ENCODE results near the gene PSME1. TPM values are rescaled to one million over a fixed set of nuclear protein-coding genes. Genes with fewer than 3 reads are reported as not detected.
A peak's percentile ranks its signal among the peaks of the same experiment; 100 is the strongest.

Gene PSME1
- polyA plus RNA-seq, 1 donor (not counting 4 experiments of a cell fraction or from before 2014, with no cell fraction given): 75.1 TPM

- dilution Hi-C loops (cut with MboI; ENCODE audit: extremely low pct_ligation_motif_present, low sequenced_read_pairs): no loop called here
- Histone ChIP-seq H3K9me3 (ENCODE audit: control insufficient read depth, low read depth, low read length) (no peaks in the 10 kb centered on the region), H3K79me2 (ENCODE audit: control insufficient read depth, insufficient read depth, low read length) (no peaks in the 10 kb centered on the region), H2AFZ (ENCODE audit: control insufficient read depth, low read length) (peak overlapping the region; percentile 72), H3K27me3 (ENCODE audit: control insufficient read depth, extremely low read depth, insufficient read depth, low read length) (no peaks in the 10 kb centered on the region), H3K27ac (ENCODE audit: control insufficient read depth, insufficient read depth, low read length) (peak overlapping the region; percentile 97), H3K9ac (ENCODE audit: control insufficient read depth, extremely low read depth, insufficient read depth, low read length) (peak overlapping the region; percentile 90), H3K9me1 (ENCODE audit: control insufficient read depth, extremely low read depth, insufficient read depth, low read length) (no peaks in the 10 kb centered on the region), H3K4me2 (ENCODE audit: control insufficient read depth, extremely low read depth, insufficient read depth, low read depth, low read length) (peak overlapping the region; percentile 71), H4K20me1 (ENCODE audit: control insufficient read depth, extremely low read depth, insufficient read depth, low read length) (no peaks in the 10 kb centered on the region), H3K4me3 (ENCODE audit: control insufficient read depth in 2 of 3, extremely low read depth in 1 of 3, insufficient read depth in 2 of 3, low read depth in 1 of 3, low read length in 3 of 3) (peak overlapping the region; percentile 67 to 84 (median 68)), H3K4me1 (ENCODE audit: control insufficient read depth, extremely low read depth, insufficient read depth, low read length) (peaks cover 21% of the 10 kb centered on the region), H3K36me3 (ENCODE audit: control insufficient read depth in 2 of 2, extremely low read depth in 1 of 2, insufficient read depth in 2 of 2, low read length in 2 of 2) (peaks cover 0 to 10% of the 10 kb centered on the region in 2 experiments)
- TF ChIP-seq, protein P1, sequence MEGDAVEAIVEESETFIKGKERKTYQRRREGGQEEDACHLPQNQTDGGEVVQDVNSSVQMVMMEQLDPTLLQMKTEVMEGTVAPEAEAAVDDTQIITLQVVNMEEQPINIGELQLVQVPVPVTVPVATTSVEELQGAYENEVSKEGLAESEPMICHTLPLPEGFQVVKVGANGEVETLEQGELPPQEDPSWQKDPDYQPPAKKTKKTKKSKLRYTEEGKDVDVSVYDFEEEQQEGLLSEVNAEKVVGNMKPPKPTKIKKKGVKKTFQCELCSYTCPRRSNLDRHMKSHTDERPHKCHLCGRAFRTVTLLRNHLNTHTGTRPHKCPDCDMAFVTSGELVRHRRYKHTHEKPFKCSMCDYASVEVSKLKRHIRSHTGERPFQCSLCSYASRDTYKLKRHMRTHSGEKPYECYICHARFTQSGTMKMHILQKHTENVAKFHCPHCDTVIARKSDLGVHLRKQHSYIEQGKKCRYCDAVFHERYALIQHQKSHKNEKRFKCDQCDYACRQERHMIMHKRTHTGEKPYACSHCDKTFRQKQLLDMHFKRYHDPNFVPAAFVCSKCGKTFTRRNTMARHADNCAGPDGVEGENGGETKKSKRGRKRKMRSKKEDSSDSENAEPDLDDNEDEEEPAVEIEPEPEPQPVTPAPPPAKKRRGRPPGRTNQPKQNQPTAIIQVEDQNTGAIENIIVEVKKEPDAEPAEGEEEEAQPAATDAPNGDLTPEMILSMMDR (optimal IDR thresholded peaks at IDR 0.05 in 1 of 3, IDR thresholded peaks at IDR 0.05 in 1 of 3, conservative IDR thresholded peaks at IDR 0.05 in 1 of 3; ENCODE audit: extremely low read depth in 1 of 3, insufficient read depth in 2 of 3, low read length in 3 of 3): no peak
- no peak for DNase-seq (ENCODE audit: low read depth, low spot score)
- no peak for FAIRE-seq
Measured at GRCh38 chr14:24113379-24113800, 22.6 kb upstream of the PSME1 start.

DNA sequence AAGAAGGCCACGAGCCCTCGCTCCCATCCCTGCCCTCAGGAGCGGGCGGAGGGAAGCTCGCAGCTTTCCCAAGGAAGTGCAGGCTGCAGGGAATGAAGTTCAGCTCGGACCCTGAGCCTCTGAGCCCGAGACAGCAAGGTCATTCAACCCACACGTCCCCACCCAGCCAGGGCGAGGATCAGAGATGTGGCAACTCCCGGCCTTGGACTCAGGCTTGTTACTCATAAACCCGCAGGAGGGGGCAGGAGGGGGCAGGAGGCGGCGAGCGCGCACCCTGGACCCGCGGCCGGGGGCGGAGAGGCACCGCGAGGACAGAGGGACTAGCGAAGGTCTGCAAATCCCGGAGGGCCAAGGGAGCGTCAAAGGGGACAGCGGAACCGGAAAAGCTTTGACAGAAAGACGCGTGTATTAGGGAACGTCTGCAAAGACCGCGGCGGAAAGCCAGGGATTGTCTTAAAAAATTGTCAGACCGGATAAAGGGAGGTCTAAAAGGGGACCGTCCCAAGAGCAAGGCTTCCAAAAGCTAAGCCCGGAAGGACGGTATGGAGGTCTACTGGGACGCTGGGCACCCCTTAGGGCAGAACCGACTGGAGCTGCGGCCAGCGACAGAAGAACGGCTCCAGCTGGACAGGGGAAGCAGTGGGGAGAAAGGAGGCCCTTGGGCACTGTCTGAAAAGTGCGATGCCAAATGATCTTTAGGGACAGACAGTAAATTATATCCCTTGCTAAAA is 22.0 kb upstream of the PSME1 start:
- H3K9ac ChIP-seq (ENCODE audit: control insufficient read depth, extremely low read depth, insufficient read depth, low read length): peak overlapping the region; percentile 90
- peaks cover 5 to 16% of the 10 kb centered on the region in 2 experiments for H3K36me3 ChIP-seq (ENCODE audit: control insufficient read depth in 2 of 2, extremely low read depth in 1 of 2, insufficient read depth in 2 of 2, low read length in 2 of 2)
- no peaks in the 10 kb centered on the region for H3K27me3 ChIP-seq (ENCODE audit: control insufficient read depth, extremely low read depth, insufficient read depth, low read length)
- no peaks in the 10 kb centered on the region for H3K79me2 ChIP-seq (ENCODE audit: control insufficient read depth, insufficient read depth, low read length)
- TF ChIP-seq, protein P1 (optimal IDR thresholded peaks at IDR 0.05 in 1 of 3, IDR thresholded peaks at IDR 0.05 in 1 of 3, conservative IDR thresholded peaks at IDR 0.05 in 1 of 3; ENCODE audit: extremely low read depth in 1 of 3, insufficient read depth in 2 of 3, low read length in 3 of 3): no peak
- no peak for TF ChIP-seq EZH2 (IDR thresholded peaks at IDR 0.05; ENCODE audit: low read length)
- peak overlapping the region; percentile 97 for H3K27ac ChIP-seq (ENCODE audit: control insufficient read depth, insufficient read depth, low read length)
- peak overlapping the region; percentile 71 for H3K4me2 ChIP-seq (ENCODE audit: control insufficient read depth, extremely low read depth, insufficient read depth, low read depth, low read length)
- dilution Hi-C loops (cut with MboI; ENCODE audit: extremely low pct_ligation_motif_present, low sequenced_read_pairs): no loop called here
- H3K4me1 ChIP-seq (ENCODE audit: control insufficient read depth, extremely low read depth, insufficient read depth, low read length): peaks cover 17% of the 10 kb centered on the region
- FAIRE-seq (no peak), DNase-seq (ENCODE audit: low read depth, low spot score) (peak; percentile 44)
- no peaks in the 10 kb centered on the region for H4K20me1 ChIP-seq (ENCODE audit: control insufficient read depth, extremely low read depth, insufficient read depth, low read length)
- H3K9me3 ChIP-seq (ENCODE audit: control insufficient read depth, low read depth, low read length): no peaks in the 10 kb centered on the region
- peak overlapping the region; percentile 67 to 84 (median 68) for H3K4me3 ChIP-seq (ENCODE audit: control insufficient read depth in 2 of 3, extremely low read depth in 1 of 3, insufficient read depth in 2 of 3, low read depth in 1 of 3, low read length in 3 of 3)
- H3K9me1 ChIP-seq (ENCODE audit: control insufficient read depth, extremely low read depth, insufficient read depth, low read length): no peaks in the 10 kb centered on the region
- peak overlapping the region; percentile 72 for H2AFZ ChIP-seq (ENCODE audit: control insufficient read depth, low read length)

Measured in keratinocyte (primary cell).